Smooth muscle cell (in vitro differentiated cells): ENCODE data around the gene TBC1D1. TPM values are rescaled to one million over a fixed set of nuclear protein-coding genes. Genes with fewer than 3 reads are reported as not detected.

Experiments used
- DNase-seq: peaks from one replicate; lab custom pipeline; 2025; ENCODE audit not compliant: unreplicated experiment; lab: John Stamatoyannopoulos, UW
- H2AFZ ChIP-seq: fragments of 200-600 bp; sonication (generic); 2 replicates; pipeline ENCODE4 v1.6.0; 2016; ENCODE audit warnings: antibody characterized with exemption, low read depth, mild to moderate bottlenecking
- H3F3A ChIP-seq: fragments of 200-600 bp; sonication (generic); 2 replicates; pipeline ENCODE4 v1.6.0; 2017; ENCODE audit warnings: antibody characterized with exemption, low read depth
- H3K27ac ChIP-seq: fragments of 200-600 bp; sonication (generic); 2 replicates; pipeline ENCODE4 v1.5.1; 2016; ENCODE audit warnings: low read depth, mild to moderate bottlenecking
- H3K27me3 ChIP-seq: fragments of 200-600 bp; sonication (generic); 2 replicates; pipeline ENCODE4 v1.6.1; 2016; ENCODE audit warnings: low read depth, mild to moderate bottlenecking
- H3K36me3 ChIP-seq: fragments of 200-600 bp; sonication (generic); 2 replicates; pipeline ENCODE4 v1.5.1; 2016; ENCODE audit warnings: low read depth
- H3K4me1 ChIP-seq: fragments of 200-600 bp; sonication (generic); 2 replicates; pipeline ENCODE4 v1.5.1; 2016; ENCODE audit warnings: low read depth
- H3K4me2 ChIP-seq: fragments of 200-600 bp; sonication (generic); 2 replicates; pipeline ENCODE4 v1.6.0; 2016; ENCODE audit warnings: mild to moderate bottlenecking
- H3K4me3 ChIP-seq: fragments of 200-600 bp; sonication (generic); 2 replicates; pipeline ENCODE4 v1.5.1; 2016; ENCODE audit warnings: mild to moderate bottlenecking
- H3K79me2 ChIP-seq: fragments of 200-600 bp; sonication (generic); 2 replicates; pipeline ENCODE4 v1.6.0; 2016; ENCODE audit warnings: low read depth, mild to moderate bottlenecking
- H3K9ac ChIP-seq: fragments of 200-600 bp; sonication (generic); 2 replicates; pipeline ENCODE4 v1.6.0; 2016; ENCODE audit warnings: low read depth
- H3K9me3 ChIP-seq: fragments of 200-600 bp; sonication (generic); replicated peaks from 2 replicates; pipeline ENCODE4 v1.5.1; 2016; ENCODE audit warnings: low read depth
- H4K20me1 ChIP-seq: fragments of 200-600 bp; sonication (generic); 2 replicates; pipeline ENCODE4 v1.6.0; 2016; ENCODE audit warnings: low read depth
- CTCF ChIP-seq: fragments of 200-600 bp; sonication (generic); IDR thresholded peaks from 2 replicates; pipeline ENCODE4 v1.5.1; 2017; ENCODE audit warnings: borderline replicate concordance, mild to moderate bottlenecking, antibody characterized with exemption; ENCODE audit not compliant: insufficient read depth, poor library complexity, severe bottlenecking
- WGBS: methylation state at CpG from one replicate; pipeline ENCODE4 v1.1.7; 2016; ENCODE audit warnings: low lambda C conversion rate; 5-methylcytosine and 5-hydroxymethylcytosine counted together
- polyA plus RNA-seq: library from polyadenylated mRNA; unstranded; fragments of >200 nt; fragmentation: Nextera tagmentation; extraction: Ambion mirVana; gene quantifications from 2 replicates; pipeline ENCODE4 v1.2.1, GENCODE V29; 2016
- total RNA-seq: library from RNA; depleted of rRNA; stranded (reverse); fragments of >200 nt; gene quantifications from 2 replicates; pipeline ENCODE4 v1.2.3, GENCODE V29; 2014

Gene TBC1D1
- total and polyA plus RNA-seq, 2 experiments from 2014 or later = 81.5 to 117 TPM

- H3K27ac ChIP-seq = no peak overlapping the region
- H3K9ac ChIP-seq = no peak overlapping the region
- H3K4me3 ChIP-seq = no peak overlapping the region
- no peaks in the 10 kb centered on the region for H3K27me3 ChIP-seq
- TF ChIP-seq CTCF = no peak
- no peaks in the 10 kb centered on the region for H3K9me3 ChIP-seq
- no peak for DNase-seq
- H3K4me2 ChIP-seq = no peak overlapping the region
- 88% methylated on average over 7 of the region's 7 CpGs for WGBS
- H2AFZ ChIP-seq = no peak overlapping the region
- peaks cover 67% of the 10 kb centered on the region for H3K79me2 ChIP-seq
- peaks cover 15% of the 10 kb centered on the region for H3K4me1 ChIP-seq
- H3F3A ChIP-seq = peaks cover 4% of the 10 kb centered on the region
- no peaks in the 10 kb centered on the region for H3K36me3 ChIP-seq
- H4K20me1 ChIP-seq = peaks cover 67% of the 10 kb centered on the region
Measured at GRCh38 chr4:37995981-37996775, 105.3 kb downstream of the TBC1D1 start.

GRCh38 chr4:37998226-37998625, 107.3 kb downstream of the TBC1D1 start:
- no peaks in the 10 kb centered on the region for H3K36me3 ChIP-seq
- peaks cover 62% of the 10 kb centered on the region for H3K79me2 ChIP-seq
- no peaks in the 10 kb centered on the region for H3K27me3 ChIP-seq
- WGBS = 81% methylated on average over 9 of the region's 9 CpGs
- no peak overlapping the region for H3K9ac ChIP-seq
- no peak for TF ChIP-seq CTCF
- DNase-seq = no peak
- no peaks in the 10 kb centered on the region for H3K9me3 ChIP-seq
- H3K27ac ChIP-seq = no peak overlapping the region
- peaks cover 5% of the 10 kb centered on the region for H3F3A ChIP-seq
- H3K4me3 ChIP-seq = no peak overlapping the region
- no peak overlapping the region for H3K4me2 ChIP-seq
- H4K20me1 ChIP-seq = peaks cover 66% of the 10 kb centered on the region
- peaks cover 15% of the 10 kb centered on the region for H3K4me1 ChIP-seq
- no peak overlapping the region for H2AFZ ChIP-seq

- no peaks in the 10 kb centered on the region for H3K36me3 ChIP-seq
- no peak for DNase-seq
- peaks cover 9% of the 10 kb centered on the region for H3F3A ChIP-seq
- H3K27me3 ChIP-seq = no peaks in the 10 kb centered on the region
- no peak overlapping the region for H3K9ac ChIP-seq
- no peak overlapping the region for H3K27ac ChIP-seq
- H3K4me2 ChIP-seq = no peak overlapping the region
- H3K4me1 ChIP-seq = peaks cover 14% of the 10 kb centered on the region
- H4K20me1 ChIP-seq = peaks cover 70% of the 10 kb centered on the region
- H3K79me2 ChIP-seq = peaks cover 62% of the 10 kb centered on the region
- H3K4me3 ChIP-seq = no peak overlapping the region
- no peak for TF ChIP-seq CTCF
- no peak overlapping the region for H2AFZ ChIP-seq
- H3K9me3 ChIP-seq = no peaks in the 10 kb centered on the region
- WGBS = 90% methylated on average over 12 of the region's 12 CpGs
Measured at GRCh38 chr4:37999000-37999716, 108.3 kb downstream of the TBC1D1 start.
